GM23248 (cell line): ENCODE results near the gene DDX53.

ENCODE experiments used
- EZH2 ChIP-seq: fragments of 200-600 bp; sonication (generic); IDR thresholded peaks from 2 replicates; pipeline ENCODE4 v1.6.1; 2018; ENCODE audit warnings: antibody characterized with exemption, mild to moderate bottlenecking; ENCODE audit not compliant: insufficient read depth, poor library complexity, severe bottlenecking
- EZH2phosphoT487 ChIP-seq: fragments of 200-600 bp; sonication (generic); IDR thresholded peaks from 2 replicates; pipeline ENCODE4 v1.6.1; 2018; ENCODE audit warnings: antibody characterized with exemption, moderate library complexity, mild to moderate bottlenecking, low read depth; ENCODE audit not compliant: insufficient read depth

DNA sequence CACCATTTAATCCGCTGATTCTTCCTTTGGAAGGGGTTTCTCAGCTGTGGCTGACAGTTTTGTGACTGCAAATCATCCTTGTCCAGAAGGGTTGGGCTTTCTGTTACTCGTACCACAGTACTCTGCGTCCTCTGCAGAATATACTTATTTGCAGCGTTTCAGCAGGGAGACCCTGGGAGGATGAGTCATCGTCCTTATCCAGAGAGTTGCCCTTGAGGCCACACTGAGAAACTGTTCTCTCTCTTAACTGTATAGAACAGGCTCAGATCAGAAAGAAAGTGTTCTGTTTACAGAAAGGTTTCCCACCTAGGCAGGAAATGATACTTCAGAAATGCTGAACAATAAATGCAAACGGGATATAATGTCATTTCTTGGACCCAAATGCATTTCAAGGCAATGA, 47.8 kb upstream of the DDX53 start:
- no peak for TF ChIP-seq EZH2phosphoT487
- no peak for TF ChIP-seq EZH2
